ENCODE data around the gene TKT.

DNA sequence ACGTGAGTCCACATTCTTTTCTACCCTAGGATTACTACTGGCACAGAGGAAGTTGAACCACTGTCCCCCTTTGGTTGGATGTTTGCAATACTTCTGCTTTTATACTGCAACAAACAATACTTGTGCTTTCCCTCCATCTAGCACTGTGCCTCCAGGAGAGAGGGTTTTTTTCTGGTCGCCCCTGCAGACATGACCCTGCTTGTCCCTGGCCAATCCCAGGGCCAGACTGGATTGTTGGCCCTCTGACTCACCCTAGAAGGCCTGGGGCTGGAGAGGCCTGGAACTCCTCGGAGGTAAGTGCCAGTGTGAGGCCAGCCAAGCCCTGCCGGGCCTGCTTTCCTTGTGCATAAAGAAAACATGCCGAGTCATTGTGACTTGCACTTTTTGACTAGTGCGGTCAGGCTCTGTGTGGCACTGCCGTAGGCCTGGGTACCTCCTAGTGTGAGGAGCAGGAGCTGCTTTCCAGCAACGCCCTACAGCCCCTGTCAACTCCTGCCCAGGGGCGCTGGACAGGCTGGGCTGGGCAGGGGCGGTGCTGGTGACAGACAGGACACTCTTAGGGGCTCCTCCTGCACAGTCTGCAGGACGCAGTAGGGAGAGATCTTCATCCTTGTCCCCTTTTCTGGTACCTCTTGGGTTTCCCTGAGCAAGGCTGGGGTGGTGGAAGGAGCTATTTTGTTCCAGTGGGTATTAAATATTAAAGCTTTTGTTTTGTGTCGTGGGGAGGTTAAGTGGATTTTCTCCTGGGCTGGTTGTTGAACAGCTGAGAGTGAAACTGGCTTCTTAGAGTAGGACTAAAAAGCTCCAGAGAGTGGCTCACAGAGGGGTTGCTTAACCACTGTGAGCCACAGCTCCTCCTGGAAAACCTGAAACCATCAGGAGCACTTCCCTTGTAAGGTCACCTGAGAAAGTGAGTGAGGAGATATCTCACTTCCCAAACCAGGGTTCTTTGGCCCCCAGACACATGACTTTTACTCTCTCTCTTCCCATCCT, 14.4 kb upstream of the TKT start:
- TF ChIP-seq FOXK2 (IDR thresholded peaks at IDR 0.05), result no peak
- TF ChIP-seq ELF4 (IDR thresholded peaks at IDR 0.05), result no peak
- TF ChIP-seq TARDBP (IDR thresholded peaks at IDR 0.05), result no peak
- TF ChIP-seq SP1 (IDR thresholded peaks at IDR 0.05), result no peak
- no peak for TF ChIP-seq CTBP1 (IDR thresholded peaks at IDR 0.05; ENCODE audit: borderline replicate concordance)
- TF ChIP-seq, protein P1, sequence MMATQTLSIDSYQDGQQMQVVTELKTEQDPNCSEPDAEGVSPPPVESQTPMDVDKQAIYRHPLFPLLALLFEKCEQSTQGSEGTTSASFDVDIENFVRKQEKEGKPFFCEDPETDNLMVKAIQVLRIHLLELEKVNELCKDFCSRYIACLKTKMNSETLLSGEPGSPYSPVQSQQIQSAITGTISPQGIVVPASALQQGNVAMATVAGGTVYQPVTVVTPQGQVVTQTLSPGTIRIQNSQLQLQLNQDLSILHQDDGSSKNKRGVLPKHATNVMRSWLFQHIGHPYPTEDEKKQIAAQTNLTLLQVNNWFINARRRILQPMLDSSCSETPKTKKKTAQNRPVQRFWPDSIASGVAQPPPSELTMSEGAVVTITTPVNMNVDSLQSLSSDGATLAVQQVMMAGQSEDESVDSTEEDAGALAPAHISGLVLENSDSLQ (IDR thresholded peaks at IDR 0.05), result peak; percentile 11; the same call in 1 of the 2 replicates
- TF ChIP-seq LEF1 (IDR thresholded peaks at IDR 0.05; ENCODE audit: borderline replicate concordance), result no peak
- no peak for TF ChIP-seq ZNF384 (IDR thresholded peaks at IDR 0.05)
- TF ChIP-seq ARNT (IDR thresholded peaks at IDR 0.05), result no peak
- no peak for TF ChIP-seq BHLHE40 (IDR thresholded peaks at IDR 0.05; ENCODE audit: borderline replicate concordance)
- no peak for TF ChIP-seq HDGF (IDR thresholded peaks at IDR 0.05; ENCODE audit: borderline replicate concordance)
